WTC11 (cell line): ENCODE results near the gene STRADA. TPM values are rescaled to one million over a fixed set of nuclear protein-coding genes. Genes with fewer than 3 reads are reported as not detected.

Experiments
- ATAC-seq: fragments of 200-7000 bp; cut with Tn5 transposase; 2 replicates; pipeline ENCODE4 v1.10.0; 2021; ENCODE audit warnings: mild to moderate bottlenecking, moderate library complexity
- CTCF ChIA-PET: fragments of 300-600 bp; sonication (Branson Sonifier 250); formaldehyde crosslinking; loops from one replicate; lab custom pipeline; 2021; ENCODE audit warnings: antibody characterized with exemption; lab: Charles Lee
- POLR2A ChIA-PET: fragments of 350-600 bp; sonication (Branson Sonifier 250); formaldehyde crosslinking; loops from one replicate; lab custom pipeline; 2021; ENCODE audit warnings: antibody characterized with exemption; lab: Charles Lee
- DNase-seq: peaks from one replicate; pipeline ENCODE4 v3.0.0; 2021; ENCODE audit warnings: low spot score
- H3K27ac Mint-ChIP-seq: 2 replicates; pipeline ENCODE4 v1.8.0; 2021; ENCODE audit warnings: mixed read lengths
- H3K27me3 Mint-ChIP-seq: 2 replicates; pipeline ENCODE4 v1.8.0; 2021; ENCODE audit warnings: low read depth, mild to moderate bottlenecking, moderate library complexity, mixed read lengths
- H3K36me3 Mint-ChIP-seq: 2 replicates; pipeline ENCODE4 v1.8.0; 2021; ENCODE audit warnings: mixed read lengths
- H3K4me1 Mint-ChIP-seq: 2 replicates; pipeline ENCODE4 v1.8.0; 2022; ENCODE audit warnings: mixed read lengths
- H3K4me3 Mint-ChIP-seq: 2 replicates; pipeline ENCODE4 v1.8.0; 2021; ENCODE audit warnings: mild to moderate bottlenecking, moderate library complexity, mixed read lengths
- H3K9me3 Mint-ChIP-seq: 2 replicates; pipeline ENCODE4 v1.8.0; 2021; ENCODE audit warnings: mixed read lengths
- AFF4 ChIP-seq: sonication (generic); formaldehyde crosslinking; IDR thresholded peaks from 2 replicates; pipeline ENCODE4 v1.8.1; 2023; ENCODE audit warnings: mild to moderate bottlenecking, missing genetic modification reagents, borderline replicate concordance
- AR ChIP-seq: fragments of 250-450 bp; sonication (Bioruptor Pico); IDR thresholded peaks from 2 replicates; pipeline ENCODE4 v1.9.0; 2021; ENCODE audit warnings: mild to moderate bottlenecking
- ATF6 ChIP-seq: sonication (generic); formaldehyde crosslinking; IDR thresholded peaks from 2 replicates; pipeline ENCODE4 v1.8.1; 2023; ENCODE audit warnings: mild to moderate bottlenecking, missing genetic modification reagents
- CREB1 ChIP-seq: sonication (generic); formaldehyde crosslinking; IDR thresholded peaks from 2 replicates; pipeline ENCODE4 v1.8.0; 2023; ENCODE audit warnings: mild to moderate bottlenecking, missing genetic modification reagents
- CTCF ChIP-seq: fragments of 200-600 bp; IDR thresholded peaks from 2 replicates; pipeline ENCODE4 v1.8.0; 2022; ENCODE audit warnings: antibody characterized with exemption
- E2F4 ChIP-seq: sonication (generic); formaldehyde crosslinking; IDR thresholded peaks from 2 replicates; pipeline ENCODE4 v1.8.1; 2022; ENCODE audit warnings: low read depth, mild to moderate bottlenecking, moderate library complexity, missing genetic modification reagents, borderline replicate concordance
- ELF4 ChIP-seq: sonication (generic); formaldehyde crosslinking; IDR thresholded peaks from 2 replicates; pipeline ENCODE4 v1.8.1; 2022; ENCODE audit warnings: low read depth, mild to moderate bottlenecking, moderate library complexity, missing genetic modification reagents
- IRF2 ChIP-seq: sonication (generic); formaldehyde crosslinking; IDR thresholded peaks from 2 replicates; pipeline ENCODE4 v1.8.0; 2022; ENCODE audit warnings: low read depth, missing genetic modification reagents, borderline replicate concordance
- MYBL2 ChIP-seq: sonication (generic); formaldehyde crosslinking; IDR thresholded peaks from 2 replicates; pipeline ENCODE4 v1.8.1; 2023; ENCODE audit warnings: mild to moderate bottlenecking, moderate library complexity, missing genetic modification reagents
- USF1 ChIP-seq: sonication (generic); formaldehyde crosslinking; IDR thresholded peaks from 2 replicates; pipeline ENCODE4 v1.8.0; 2022; ENCODE audit warnings: mild to moderate bottlenecking, missing genetic modification reagents
- ZBTB43 ChIP-seq: sonication (generic); formaldehyde crosslinking; IDR thresholded peaks from 2 replicates; pipeline ENCODE4 v1.8.1; 2023; ENCODE audit warnings: mild to moderate bottlenecking, missing genetic modification reagents
- ZNF396 ChIP-seq: fragments of 250-450 bp; sonication (Bioruptor Pico); IDR thresholded peaks from 2 replicates; pipeline ENCODE4 v1.8.0; 2021; ENCODE audit warnings: mild to moderate bottlenecking, moderate library complexity, borderline replicate concordance
- ZNF512 ChIP-seq: sonication (generic); formaldehyde crosslinking; IDR thresholded peaks from 2 replicates; pipeline ENCODE4 v1.8.1; 2022; ENCODE audit warnings: missing genetic modification reagents, borderline replicate concordance
- ZNF671 ChIP-seq: fragments of 250-450 bp; sonication (Bioruptor Pico); IDR thresholded peaks from 2 replicates; pipeline ENCODE4 v1.8.0; 2021; ENCODE audit warnings: mild to moderate bottlenecking
- ZSCAN18 ChIP-seq: fragments of 250-450 bp; sonication (Bioruptor Pico); IDR thresholded peaks from 2 replicates; pipeline ENCODE4 v2.1.2; 2022; ENCODE audit warnings: mild to moderate bottlenecking, moderate library complexity
- total RNA-seq: library from RNA; stranded (reverse); gene quantifications from 3 replicates; pipeline ENCODE4 v1.2.3, GENCODE V29; 2021

The STRADA gene
- total RNA-seq, 1 experiment from 2014 or later = 36.6 TPM

GRCh38 chr17:63692195-63692816 is 49.3 kb downstream of the STRADA start:
- H3K4me3 Mint-ChIP-seq = no peak overlapping the region
- H3K27me3 Mint-ChIP-seq = no peaks in the 10 kb centered on the region
- no peak for ATAC-seq
- TF ChIP-seq E2F4 (CRISPR knock-in tag) (no peak), ZNF671 (CRISPR knock-in tag) (no peak), AFF4 (no peak), ZSCAN18 (CRISPR knock-in tag) (no peak), ZNF512 (CRISPR knock-in tag) (no peak), CTCF (no peak), CREB1 (no peak), ZNF396 (CRISPR knock-in tag) (no peak), ELF4 (CRISPR knock-in tag) (no peak), ATF6 (CRISPR knock-in tag) (no peak), USF1 (CRISPR knock-in tag) (no peak), AR (CRISPR knock-in tag) (no peak), IRF2 (CRISPR knock-in tag) (no peak), ZBTB43 (no peak), MYBL2 (CRISPR knock-in tag) (no peak)

More at GRCh38 chr17:63692195-63692816, 49.3 kb downstream of the STRADA start:
- no peak for DNase-seq
- ChIA-PET CTCF (interaction anchor here (1.3 to 3.3 kb wide), 3 partner anchors 13 to 266 kb away, joined by 4 to 22 read pairs (median 10); no protein-coding TSS in a partner anchor), POLR2A (no interaction called here)
- H3K27ac Mint-ChIP-seq = no peak overlapping the region; the same call in 1 of the 2 replicates
- no peaks in the 10 kb centered on the region for H3K9me3 Mint-ChIP-seq
- peaks cover 15% of the 10 kb centered on the region; the same call in 1 of the 2 replicates for H3K36me3 Mint-ChIP-seq
- H3K4me1 Mint-ChIP-seq = peaks cover 22% of the 10 kb centered on the region
